A673 (cell line): Measurements from ENCODE around the gene MDM1.

ENCODE experiments used
- EZH2 ChIP-seq: fragments of 200-600 bp; sonication (generic); IDR thresholded peaks from 2 replicates; pipeline ENCODE4 v1.6.1; 2017; ENCODE audit warnings: borderline replicate concordance, low read depth, mild to moderate bottlenecking, mixed read lengths, antibody characterized with exemption, low read length; ENCODE audit not compliant: poor library complexity, severe bottlenecking
- TF ChIP-seq, protein P1 (sequence below): fragments of 300-800, 200-600 bp; sonication (generic); conservative IDR thresholded peaks from 2 replicates; pipeline ENCODE4 v1.5.1; 2017; ENCODE audit warnings: low read depth, mild to moderate bottlenecking, antibody characterized with exemption, low read length, moderate library complexity, mixed read lengths

- TF ChIP-seq, protein P1, sequence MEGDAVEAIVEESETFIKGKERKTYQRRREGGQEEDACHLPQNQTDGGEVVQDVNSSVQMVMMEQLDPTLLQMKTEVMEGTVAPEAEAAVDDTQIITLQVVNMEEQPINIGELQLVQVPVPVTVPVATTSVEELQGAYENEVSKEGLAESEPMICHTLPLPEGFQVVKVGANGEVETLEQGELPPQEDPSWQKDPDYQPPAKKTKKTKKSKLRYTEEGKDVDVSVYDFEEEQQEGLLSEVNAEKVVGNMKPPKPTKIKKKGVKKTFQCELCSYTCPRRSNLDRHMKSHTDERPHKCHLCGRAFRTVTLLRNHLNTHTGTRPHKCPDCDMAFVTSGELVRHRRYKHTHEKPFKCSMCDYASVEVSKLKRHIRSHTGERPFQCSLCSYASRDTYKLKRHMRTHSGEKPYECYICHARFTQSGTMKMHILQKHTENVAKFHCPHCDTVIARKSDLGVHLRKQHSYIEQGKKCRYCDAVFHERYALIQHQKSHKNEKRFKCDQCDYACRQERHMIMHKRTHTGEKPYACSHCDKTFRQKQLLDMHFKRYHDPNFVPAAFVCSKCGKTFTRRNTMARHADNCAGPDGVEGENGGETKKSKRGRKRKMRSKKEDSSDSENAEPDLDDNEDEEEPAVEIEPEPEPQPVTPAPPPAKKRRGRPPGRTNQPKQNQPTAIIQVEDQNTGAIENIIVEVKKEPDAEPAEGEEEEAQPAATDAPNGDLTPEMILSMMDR, result no peak
- TF ChIP-seq EZH2, result no peak
Observed at GRCh38 chr12:68247785-68248184, 84.4 kb downstream of the MDM1 start.
